Endothelial cell of umbilical vein (primary cell): Measurements from ENCODE around the gene C16orf74. TPM values are rescaled to one million over a fixed set of nuclear protein-coding genes. Genes with fewer than 3 reads are reported as not detected.

ENCODE experiments used
- BruUV-seq: library from RNA; stranded (reverse); fragments of 400-500 nt; replicated peaks from 2 replicates; lab custom pipeline; 2021; lab: Mats Ljungman, UMichigan
- CTCF ChIA-PET: fragments of 300-600, 350-600 bp; sonication (Branson Sonifier 250); formaldehyde crosslinking; loops from one replicate; lab custom pipeline; 2021; ENCODE audit warnings: antibody characterized with exemption, inconsistent platforms; lab: Charles Lee
- POLR2A ChIA-PET: fragments of 300-600, 350-600 bp; sonication (Branson Sonifier 250); formaldehyde crosslinking; loops from one replicate; lab custom pipeline; 2021; ENCODE audit warnings: antibody characterized with exemption, inconsistent platforms; lab: Charles Lee
- DNase-seq: peaks from one replicate; pipeline ENCODE4 v3.0.0-alpha.2; 2011; ENCODE audit warnings: low read depth, low spot score
- FAIRE-seq: peaks from 2 replicates; lab custom pipeline; 2011; peaks lifted over from hg19 to GRCh38; lab: Jason Lieb, UNC
- H2AFZ ChIP-seq: 2 replicates; pipeline ENCODE4 v1.6.0; 2012; ENCODE audit warnings: low read depth, low read length, control low read depth, inconsistent platforms
- H3K27ac ChIP-seq: 2 replicates; pipeline ENCODE4 v1.5.1; 2011; ENCODE audit warnings: low read depth, mild to moderate bottlenecking, control low read depth, low read length, moderate library complexity; ENCODE audit not compliant: insufficient read depth
- H3K27me3 ChIP-seq, 2 experiments: 2 replicates each; pipeline versions ENCODE4 v1.6.0 to v1.6.1; 2011; ENCODE audit warnings: low read length in 2 of 2, mixed read lengths in 1 of 2; ENCODE audit not compliant: control insufficient read depth in 2 of 2, insufficient read depth in 2 of 2
- H3K36me3 ChIP-seq, 2 experiments: 2 replicates in 1 of 2; 3 replicates in 1 of 2; pipeline ENCODE4 v1.5.1; 2011; ENCODE audit warnings: low read length in 2 of 2, mild to moderate bottlenecking in 1 of 2, moderate library complexity in 1 of 2; ENCODE audit not compliant: control insufficient read depth in 2 of 2, insufficient read depth in 2 of 2; ENCODE audit errors: extremely low read depth in 1 of 2
- H3K4me1 ChIP-seq: 3 replicates; pipeline ENCODE4 v1.5.1; 2011; ENCODE audit warnings: mild to moderate bottlenecking, low read length; ENCODE audit not compliant: control insufficient read depth, insufficient read depth; ENCODE audit errors: extremely low read depth
- H3K4me2 ChIP-seq: 2 replicates; pipeline ENCODE4 v1.6.1; 2011; ENCODE audit warnings: low read length, control low read depth, mixed read lengths; ENCODE audit not compliant: insufficient read depth
- H3K4me3 ChIP-seq, 3 experiments: fragments of 200-600 bp in 1 of 3; sonication (generic), shearing (Covaris generic) in 1 of 3; replicated peaks in 1 of 3; 2 replicates each; pipeline ENCODE4 v1.5.1; 2011 to 2016; ENCODE audit warnings: control low read depth in 3 of 3, low read length in 3 of 3, mild to moderate bottlenecking in 2 of 3, inconsistent platforms in 1 of 3, low read depth in 1 of 3, moderate library complexity in 1 of 3; ENCODE audit not compliant: insufficient read depth in 1 of 3
- H3K79me2 ChIP-seq: 2 replicates; pipeline ENCODE4 v1.6.0; 2012; ENCODE audit warnings: low read length, inconsistent platforms; ENCODE audit not compliant: control insufficient read depth, insufficient read depth
- H3K9ac ChIP-seq: replicated peaks from 2 replicates; pipeline ENCODE3; 2011; ENCODE audit warnings: low read length, control low read depth; ENCODE audit not compliant: insufficient read depth; ENCODE audit errors: extremely low read depth
- H3K9me1 ChIP-seq: replicated peaks from 3 replicates; pipeline ENCODE4 v1.6.0; 2011; ENCODE audit warnings: mild to moderate bottlenecking, low read length; ENCODE audit not compliant: control insufficient read depth, insufficient read depth; ENCODE audit errors: extremely low read depth
- H3K9me3 ChIP-seq: replicated peaks from 2 replicates; pipeline ENCODE4 v1.5.1; 2012; ENCODE audit warnings: low read length, inconsistent platforms; ENCODE audit not compliant: control insufficient read depth, insufficient read depth
- H4K20me1 ChIP-seq: replicated peaks from 2 replicates; pipeline ENCODE3; 2011; ENCODE audit warnings: mild to moderate bottlenecking, low read length; ENCODE audit not compliant: control insufficient read depth, insufficient read depth; ENCODE audit errors: extremely low read depth
- CTCF ChIP-seq, 2 donors: IDR thresholded peaks; 1 replicate in 1 of 2; 2 replicates in 1 of 2; pipeline ENCODE4 v1.5.1; 2011; ENCODE audit warnings: low read length in 2 of 2, mild to moderate bottlenecking in 2 of 2, moderate library complexity in 2 of 2, control low read depth in 1 of 2, inconsistent platforms in 1 of 2, low read depth in 1 of 2; ENCODE audit not compliant: insufficient read depth in 1 of 2; ENCODE audit errors: extremely low read depth in 1 of 2
- EZH2 ChIP-seq: IDR thresholded peaks from 2 replicates; pipeline ENCODE4 v1.6.1; 2012; ENCODE audit warnings: borderline replicate concordance, low read depth, mild to moderate bottlenecking, moderate library complexity, low read length, inconsistent platforms; ENCODE audit not compliant: severe bottlenecking
- FOS ChIP-seq: IDR thresholded peaks from 2 replicates; pipeline ENCODE4 v1.6.1; 2011; ENCODE audit warnings: mild to moderate bottlenecking, low read length, moderate library complexity, borderline replicate concordance; ENCODE audit not compliant: insufficient read depth
- GATA2 ChIP-seq: IDR thresholded peaks from 2 replicates; pipeline ENCODE4 v1.7.0; 2011; ENCODE audit warnings: low read depth, mild to moderate bottlenecking, moderate library complexity, mixed read lengths, low read length; ENCODE audit not compliant: insufficient read length, insufficient read depth
- JUN ChIP-seq: IDR thresholded peaks from 2 replicates; pipeline ENCODE4 v1.6.1; 2011; ENCODE audit warnings: borderline replicate concordance, low read depth; ENCODE audit not compliant: insufficient read length, insufficient read depth
- MAX ChIP-seq: IDR thresholded peaks from 2 replicates; pipeline ENCODE4 v1.6.1; 2011; ENCODE audit not compliant: insufficient read depth, insufficient read length
- MYC ChIP-seq: IDR thresholded peaks from one replicate; pipeline ENCODE4 v1.6.1; 2011; ENCODE audit warnings: mild to moderate bottlenecking, low read depth, low read length
- POLR2A ChIP-seq: IDR thresholded peaks from 2 replicates; pipeline ENCODE4 v1.6.1; 2012; ENCODE audit warnings: low read depth, mild to moderate bottlenecking, control low read depth, low read length
- POLR2AphosphoS5 ChIP-seq: IDR thresholded peaks from 2 replicates; pipeline ENCODE4 v1.6.1; 2012; ENCODE audit warnings: low read depth, mild to moderate bottlenecking, control low read depth, low read length, moderate library complexity; ENCODE audit not compliant: insufficient read depth
- dilution Hi-C: fragments of 300-500 bp; cut with MboI; formaldehyde crosslinking; loops from one replicate; pipeline ENCODE4 v1.15.0; 2019; ENCODE audit warnings: low sequenced_read_pairs; ENCODE audit not compliant: extremely low pct_ligation_motif_present
- intact Hi-C: fragments of 100-400 bp; cut with micrococcal nuclease; formaldehyde crosslinking; loops from one replicate; pipeline ENCODE4 v1.10.0; 2022
- polyA plus RNA-seq, 4 experiments: library from polyadenylated mRNA; depleted of rRNA in 3 of 4; stranded (reverse) in 3 of 4; unstranded in 1 of 4; fragments of >200 nt; gene quantifications; 2 replicates each; pipeline versions ENCODE4 v1.2.1 to v1.2.3, GENCODE V29; 2011 to 2012; ENCODE audit warnings: missing spikeins in 1 of 4
- total RNA-seq: library from RNA; stranded (reverse); gene quantifications from 2 replicates; pipeline ENCODE4 v1.2.3, GENCODE V29; 2021

C16orf74 gene
- total and polyA plus RNA-seq, 2 donors (not counting 3 experiments of a cell fraction or from before 2014, with no cell fraction given): 12.1 to 38.7 TPM

- H2AFZ ChIP-seq: no peak overlapping the region
- ChIA-PET POLR2A (no interaction called here), CTCF (interaction anchor here (0.9 to 2.2 kb wide), 2 partner anchors 86 to 102 kb away, joined by 4 to 14 read pairs; no protein-coding TSS in a partner anchor)
- dilution Hi-C loops (no loop called here), intact Hi-C loops (no loop called here)
- no peak for TF ChIP-seq POLR2AphosphoS5
- TF ChIP-seq MAX: no peak
- TF ChIP-seq CTCF (IDR thresholded peaks at IDR 0.05; ENCODE audit: extremely low read depth in 1 of 2, insufficient read depth in 1 of 2, low read depth in 1 of 2, low read length in 2 of 2): no peak
- no peak for TF ChIP-seq POLR2A
- TF ChIP-seq GATA2: no peak
- TF ChIP-seq JUN: no peak
- TF ChIP-seq EZH2: no peak
- TF ChIP-seq MYC: no peak
- TF ChIP-seq FOS: no peak
- no peaks in the 10 kb centered on the region for H3K9me1 ChIP-seq
- no peaks in the 10 kb centered on the region for H3K79me2 ChIP-seq
- no peaks in the 10 kb centered on the region for H3K36me3 ChIP-seq
- no peak overlapping the region for H3K9ac ChIP-seq
- no peaks in the 10 kb centered on the region for H3K9me3 ChIP-seq
- no peaks in the 10 kb centered on the region for H4K20me1 ChIP-seq
- no peaks in the 10 kb centered on the region for H3K27me3 ChIP-seq
- DNase-seq (no peak), FAIRE-seq (no peak)
- no peak overlapping the region for H3K4me3 ChIP-seq
- H3K27ac ChIP-seq: no peak overlapping the region
- BruUV-seq: no TSS peak
- no peaks in the 10 kb centered on the region for H3K4me1 ChIP-seq
- no peak overlapping the region for H3K4me2 ChIP-seq
These were observed 11.0 kb upstream of the C16orf74 start for GRCh38 chr16:85761861-85762260.
